HG02970 (cell line): Measurements from ENCODE around the gene INPP5F.

Source experiments
- ATAC-seq: cut with Tn5 transposase; IDR thresholded peaks from one replicate; pipeline ENCODE4 v1.9.1; 2021; ENCODE audit warnings: mild to moderate bottlenecking, moderate library complexity, moderate number of reproducible peaks; ENCODE audit not compliant: unreplicated experiment, low FRiP score

Gene INPP5F

GRCh38 chr10:119725828-119726675, at the start of gene INPP5F:
TSS of gene INPP5F (plus strand) at chr10:119726050. CDS start at chr10:119726263, 213 bp downstream.
- peak; percentile 92 for ATAC-seq

GRCh38 chr10:119677126-119677525, 48.7 kb upstream of the INPP5F start:
- ATAC-seq: no peak

- ATAC-seq: no peak
These were observed 47.7 kb upstream of the INPP5F start for GRCh38 chr10:119677904-119678755.

GRCh38 chr10:119679480-119679829, 46.4 kb upstream of the INPP5F start:
- ATAC-seq: no peak

- no peak for ATAC-seq
These were observed 45.8 kb upstream of the INPP5F start for GRCh38 chr10:119680050-119680449.

- no peak for ATAC-seq
These were observed 45.2 kb upstream of the INPP5F start for GRCh38 chr10:119680650-119681081.

GRCh38 chr10:119686465-119687191, 39.2 kb upstream of the INPP5F start:
- no peak for ATAC-seq

GRCh38 chr10:119687192-119688032, 38.4 kb upstream of the INPP5F start:
- ATAC-seq: no peak

GRCh38 chr10:119688033-119688508, 37.8 kb upstream of the INPP5F start:
- ATAC-seq: no peak

GRCh38 chr10:119689016-119689580, 36.8 kb upstream of the INPP5F start:
- ATAC-seq: no peak

- ATAC-seq: no peak
These were observed 34.1 kb upstream of the INPP5F start for GRCh38 chr10:119691726-119692125.

GRCh38 chr10:119693262-119693957, 32.4 kb upstream of the INPP5F start:
- ATAC-seq: no peak

- no peak for ATAC-seq
These were observed 31.2 kb upstream of the INPP5F start for GRCh38 chr10:119694608-119695007.

GRCh38 chr10:119700321-119700954, 25.4 kb upstream of the INPP5F start:
- no peak for ATAC-seq

GRCh38 chr10:119701861-119702260, 24.0 kb upstream of the INPP5F start:
- no peak for ATAC-seq

- no peak for ATAC-seq
These were observed 23.3 kb upstream of the INPP5F start for GRCh38 chr10:119702583-119702982.

- no peak for ATAC-seq
These were observed 21.8 kb upstream of the INPP5F start for GRCh38 chr10:119703903-119704508.

GRCh38 chr10:119705434-119705831, 20.4 kb upstream of the INPP5F start:
- peak; percentile 66 for ATAC-seq
